ENCODE measurements around the gene SAE1. TPM values are rescaled to one million over a fixed set of nuclear protein-coding genes. Genes with fewer than 3 reads are reported as not detected.
A peak's percentile ranks its signal among the peaks of the same experiment; 100 is the strongest.

SAE1 gene
- total RNA-seq, 1 donor from 2014 or later: 305 TPM

GRCh38 chr19:47093254-47093653 lies 37.4 kb upstream of the SAE1 start:
- no peak for DNase-seq (ENCODE audit: low spot score)
- Mint-ChIP-seq H3K4me1 (peaks cover 30% of the 10 kb centered on the region), H3K9me3 (no peaks in the 10 kb centered on the region), H3K36me3 (peaks cover 17% of the 10 kb centered on the region), H3K27ac (no peak overlapping the region), H3K4me3 (no peak overlapping the region), H3K27me3 (ENCODE audit: insufficient read depth, low read depth) (peaks cover 5% of the 10 kb centered on the region)
- peaks cover 49% of the 10 kb centered on the region for H3K79me2 ChIP-seq (ENCODE audit: low read depth)
- H3K4me3 ChIP-seq: no peak overlapping the region
- peaks cover 51% of the 10 kb centered on the region for H4K20me1 ChIP-seq (ENCODE audit: low read depth)
- TF ChIP-seq EZH2phosphoT487 (IDR thresholded peaks at IDR 0.05): no peak
- no peak for TF ChIP-seq EZH2 (IDR thresholded peaks at IDR 0.05)
- TF ChIP-seq, protein P1, sequence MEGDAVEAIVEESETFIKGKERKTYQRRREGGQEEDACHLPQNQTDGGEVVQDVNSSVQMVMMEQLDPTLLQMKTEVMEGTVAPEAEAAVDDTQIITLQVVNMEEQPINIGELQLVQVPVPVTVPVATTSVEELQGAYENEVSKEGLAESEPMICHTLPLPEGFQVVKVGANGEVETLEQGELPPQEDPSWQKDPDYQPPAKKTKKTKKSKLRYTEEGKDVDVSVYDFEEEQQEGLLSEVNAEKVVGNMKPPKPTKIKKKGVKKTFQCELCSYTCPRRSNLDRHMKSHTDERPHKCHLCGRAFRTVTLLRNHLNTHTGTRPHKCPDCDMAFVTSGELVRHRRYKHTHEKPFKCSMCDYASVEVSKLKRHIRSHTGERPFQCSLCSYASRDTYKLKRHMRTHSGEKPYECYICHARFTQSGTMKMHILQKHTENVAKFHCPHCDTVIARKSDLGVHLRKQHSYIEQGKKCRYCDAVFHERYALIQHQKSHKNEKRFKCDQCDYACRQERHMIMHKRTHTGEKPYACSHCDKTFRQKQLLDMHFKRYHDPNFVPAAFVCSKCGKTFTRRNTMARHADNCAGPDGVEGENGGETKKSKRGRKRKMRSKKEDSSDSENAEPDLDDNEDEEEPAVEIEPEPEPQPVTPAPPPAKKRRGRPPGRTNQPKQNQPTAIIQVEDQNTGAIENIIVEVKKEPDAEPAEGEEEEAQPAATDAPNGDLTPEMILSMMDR (IDR thresholded peaks at IDR 0.05): no peak
- peaks cover 20% of the 10 kb centered on the region for H3K4me1 ChIP-seq
- H3F3A ChIP-seq (ENCODE audit: low read depth): no peaks in the 10 kb centered on the region
- H3K9ac ChIP-seq: no peak overlapping the region
- H3K27me3 ChIP-seq: no peaks in the 10 kb centered on the region
- H3K36me3 ChIP-seq: no peaks in the 10 kb centered on the region
- no peaks in the 10 kb centered on the region for H3K9me3 ChIP-seq (ENCODE audit: low read depth)
- H3K27ac ChIP-seq: no peak overlapping the region
- no peak overlapping the region for H3K4me2 ChIP-seq
- H2AFZ ChIP-seq (replicated peaks): no peak overlapping the region

- Histone ChIP-seq H3K9me3 (ENCODE audit: low read depth) (no peaks in the 10 kb centered on the region), H3K27ac (no peak overlapping the region), H3K4me3 (no peak overlapping the region), H3K9ac (no peak overlapping the region), H3F3A (ENCODE audit: low read depth) (no peaks in the 10 kb centered on the region), H3K4me1 (peaks cover 25% of the 10 kb centered on the region), H3K4me2 (no peak overlapping the region), H4K20me1 (ENCODE audit: low read depth) (peaks cover 56% of the 10 kb centered on the region), H3K27me3 (no peaks in the 10 kb centered on the region), H3K79me2 (ENCODE audit: low read depth) (peaks cover 55% of the 10 kb centered on the region), H2AFZ (replicated peaks) (no peak overlapping the region), H3K36me3 (no peaks in the 10 kb centered on the region)
- Mint-ChIP-seq H3K9me3 (no peaks in the 10 kb centered on the region), H3K4me1 (peaks cover 34% of the 10 kb centered on the region), H3K27ac (no peak overlapping the region), H3K36me3 (peaks cover 17% of the 10 kb centered on the region), H3K4me3 (no peak overlapping the region), H3K27me3 (ENCODE audit: insufficient read depth, low read depth) (peaks cover 5% of the 10 kb centered on the region)
- DNase-seq (ENCODE audit: low spot score): no peak
- TF ChIP-seq EZH2 (IDR thresholded peaks at IDR 0.05) (no peak), EZH2phosphoT487 (IDR thresholded peaks at IDR 0.05) (no peak)
- TF ChIP-seq, protein P1 (IDR thresholded peaks at IDR 0.05): no peak
Measured at GRCh38 chr19:47093841-47094240, 36.8 kb upstream of the SAE1 start.

DNA sequence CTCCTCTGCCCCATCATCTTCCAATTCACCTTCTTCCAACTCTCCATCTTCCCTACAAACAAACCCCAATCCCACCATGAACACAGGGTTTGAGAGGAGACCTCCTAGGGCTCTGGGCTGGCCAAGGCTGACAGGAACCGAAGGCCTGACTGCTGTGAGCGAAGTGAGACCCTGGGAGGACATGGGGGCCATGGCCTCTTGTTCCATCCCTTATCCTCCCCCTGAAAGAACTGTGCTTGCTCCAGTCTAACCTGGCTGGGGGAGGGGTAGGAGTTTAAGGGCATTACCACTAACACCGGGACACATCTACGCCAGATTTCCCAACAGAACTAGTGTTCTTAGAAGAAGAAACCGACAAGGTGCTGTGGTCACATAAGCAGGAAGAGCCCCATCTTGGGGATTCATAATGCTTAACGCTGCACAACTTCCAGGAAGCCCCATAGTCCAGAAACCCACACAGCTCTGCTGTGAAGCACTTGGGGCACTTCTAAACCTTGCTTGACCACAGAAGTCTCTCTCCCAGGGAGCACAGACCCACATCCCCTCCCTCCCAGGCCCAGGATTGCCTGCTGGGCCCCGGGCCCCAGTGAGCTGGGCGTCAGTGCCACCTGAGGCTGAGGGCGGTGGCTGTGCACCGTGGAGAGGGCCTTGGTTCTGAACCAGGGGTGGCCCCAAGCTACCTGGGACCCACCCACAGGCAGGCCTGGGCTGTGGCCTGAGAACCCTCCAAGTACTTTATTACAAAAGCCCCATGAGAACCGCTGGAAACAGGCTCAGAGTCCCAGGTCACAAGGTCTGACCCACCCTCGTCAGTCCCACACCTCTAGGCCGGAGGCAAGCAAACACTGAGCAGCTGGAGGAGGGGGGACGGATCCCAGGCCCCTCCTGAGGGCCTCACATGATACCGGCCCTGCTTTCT lies 35.8 kb upstream of the SAE1 start:
- Histone ChIP-seq H3K27me3 (no peaks in the 10 kb centered on the region), H3K4me2 (no peak overlapping the region), H3K79me2 (ENCODE audit: low read depth) (peaks cover 64% of the 10 kb centered on the region), H3K36me3 (no peaks in the 10 kb centered on the region), H3F3A (ENCODE audit: low read depth) (peaks cover 2% of the 10 kb centered on the region), H3K9ac (peak overlapping the region; percentile 37), H3K9me3 (ENCODE audit: low read depth) (no peaks in the 10 kb centered on the region), H3K4me1 (peaks cover 35% of the 10 kb centered on the region), H4K20me1 (ENCODE audit: low read depth) (peaks cover 66% of the 10 kb centered on the region), H3K4me3 (no peak overlapping the region), H2AFZ (replicated peaks) (no peak overlapping the region), H3K27ac (no peak overlapping the region)
- DNase-seq (ENCODE audit: low spot score): no peak
- H3K4me3 Mint-ChIP-seq: no peak overlapping the region
- no peak for TF ChIP-seq EZH2phosphoT487 (IDR thresholded peaks at IDR 0.05)
- TF ChIP-seq, protein P1 (IDR thresholded peaks at IDR 0.05): no peak
- TF ChIP-seq EZH2 (IDR thresholded peaks at IDR 0.05): no peak
- H3K4me1 Mint-ChIP-seq: peaks cover 41% of the 10 kb centered on the region
- peak overlapping the region; percentile 14 for H3K27ac Mint-ChIP-seq
- peaks cover 17% of the 10 kb centered on the region for H3K36me3 Mint-ChIP-seq
- no peaks in the 10 kb centered on the region for H3K9me3 Mint-ChIP-seq
- peaks cover 5% of the 10 kb centered on the region for H3K27me3 Mint-ChIP-seq (ENCODE audit: insufficient read depth, low read depth)
